G401.6 (cell line): ENCODE results near the gene LACC1.

Source experiments
- FAIRE-seq: peaks from 2 replicates; lab custom pipeline; 2012; peaks lifted over from hg19 to GRCh38; lab: Jason Lieb, UNC

Gene LACC1

DNA sequence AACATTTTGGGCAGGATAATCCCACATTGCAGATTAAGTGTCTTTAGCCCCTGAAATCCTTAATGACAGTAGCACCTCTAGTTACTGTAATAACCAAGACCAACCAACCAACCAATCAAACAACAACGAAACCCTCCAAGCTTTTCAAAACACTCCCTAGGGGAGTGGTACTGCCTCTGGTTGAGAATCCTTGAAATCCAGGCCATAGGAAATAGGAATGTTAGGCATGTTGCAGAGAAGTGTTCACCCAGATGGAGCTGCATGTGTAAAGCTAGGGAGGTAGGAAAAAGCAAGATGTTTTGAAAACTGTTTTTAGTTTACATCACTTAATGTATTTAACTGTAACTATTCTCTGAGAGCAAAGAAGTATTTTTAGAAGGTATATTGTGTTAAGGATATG is 4.5 kb downstream of the LACC1 start:
- FAIRE-seq = no peak

DNA sequence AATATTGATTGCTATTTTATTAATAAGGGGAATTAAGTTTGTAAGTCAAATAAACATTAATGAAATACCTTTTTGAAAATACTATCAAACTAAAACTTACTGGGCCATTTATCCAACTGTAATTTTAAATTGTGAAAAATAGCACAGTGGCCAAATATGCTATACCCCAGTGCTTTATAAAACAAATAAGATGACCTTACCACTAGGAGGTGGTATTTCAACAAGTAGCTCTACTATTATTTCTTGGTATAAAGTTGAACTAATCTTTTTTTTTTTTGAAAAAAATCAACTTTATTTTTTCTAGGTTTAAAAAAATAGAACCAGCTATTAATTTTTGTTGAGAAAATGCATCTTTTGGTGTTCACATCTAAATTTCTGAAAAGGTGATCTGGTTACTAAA is 14.7 kb downstream of the LACC1 start:
- peak; percentile 84 for FAIRE-seq

DNA sequence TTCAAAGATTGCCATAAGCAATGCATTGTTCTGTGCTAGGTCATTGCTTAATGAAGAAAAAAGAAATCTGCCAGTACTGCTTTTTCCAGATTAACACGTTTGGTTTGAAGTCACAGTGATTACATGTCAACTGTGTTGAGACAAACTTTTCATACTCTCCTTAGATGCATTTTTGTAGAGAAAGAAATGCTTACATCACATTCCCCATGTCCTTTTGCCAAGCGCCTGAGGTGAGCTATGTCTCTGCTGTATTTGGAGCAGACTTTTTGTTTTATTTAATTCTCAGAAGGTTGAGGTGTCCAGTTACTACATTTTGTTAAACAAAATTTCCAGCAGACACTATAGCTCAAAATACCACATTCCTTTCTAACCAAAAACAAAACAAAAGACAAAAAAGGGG is 16.2 kb downstream of the LACC1 start:
- FAIRE-seq = no peak

DNA sequence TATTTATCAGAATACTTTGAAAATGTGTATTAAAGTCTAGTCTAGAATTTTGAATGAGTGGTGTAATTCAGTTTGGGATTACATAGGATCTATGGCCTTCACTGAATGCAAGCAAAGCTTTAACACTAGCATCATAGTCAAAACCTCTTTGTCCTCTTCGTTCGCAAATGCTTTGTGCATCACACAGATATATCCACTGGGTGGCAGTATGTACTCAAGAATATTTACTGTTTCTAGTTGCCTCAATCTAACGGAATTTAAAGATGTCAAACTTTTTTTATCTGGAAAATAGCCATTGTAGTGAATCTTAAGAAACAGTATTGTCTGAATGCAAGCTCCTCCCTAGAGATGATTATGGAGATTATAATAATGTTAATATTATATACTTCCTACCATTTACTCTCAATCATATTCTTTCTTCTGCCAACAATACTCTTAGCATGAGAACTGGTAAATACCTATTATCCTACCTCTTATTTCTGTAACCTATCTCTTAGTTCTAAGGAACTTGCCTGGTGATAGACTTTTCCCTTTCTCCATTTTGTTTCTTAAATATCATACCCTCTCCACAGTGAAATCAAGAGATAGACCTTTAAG is 25.8 kb downstream of the LACC1 start:
- peak; percentile 91 for FAIRE-seq

DNA sequence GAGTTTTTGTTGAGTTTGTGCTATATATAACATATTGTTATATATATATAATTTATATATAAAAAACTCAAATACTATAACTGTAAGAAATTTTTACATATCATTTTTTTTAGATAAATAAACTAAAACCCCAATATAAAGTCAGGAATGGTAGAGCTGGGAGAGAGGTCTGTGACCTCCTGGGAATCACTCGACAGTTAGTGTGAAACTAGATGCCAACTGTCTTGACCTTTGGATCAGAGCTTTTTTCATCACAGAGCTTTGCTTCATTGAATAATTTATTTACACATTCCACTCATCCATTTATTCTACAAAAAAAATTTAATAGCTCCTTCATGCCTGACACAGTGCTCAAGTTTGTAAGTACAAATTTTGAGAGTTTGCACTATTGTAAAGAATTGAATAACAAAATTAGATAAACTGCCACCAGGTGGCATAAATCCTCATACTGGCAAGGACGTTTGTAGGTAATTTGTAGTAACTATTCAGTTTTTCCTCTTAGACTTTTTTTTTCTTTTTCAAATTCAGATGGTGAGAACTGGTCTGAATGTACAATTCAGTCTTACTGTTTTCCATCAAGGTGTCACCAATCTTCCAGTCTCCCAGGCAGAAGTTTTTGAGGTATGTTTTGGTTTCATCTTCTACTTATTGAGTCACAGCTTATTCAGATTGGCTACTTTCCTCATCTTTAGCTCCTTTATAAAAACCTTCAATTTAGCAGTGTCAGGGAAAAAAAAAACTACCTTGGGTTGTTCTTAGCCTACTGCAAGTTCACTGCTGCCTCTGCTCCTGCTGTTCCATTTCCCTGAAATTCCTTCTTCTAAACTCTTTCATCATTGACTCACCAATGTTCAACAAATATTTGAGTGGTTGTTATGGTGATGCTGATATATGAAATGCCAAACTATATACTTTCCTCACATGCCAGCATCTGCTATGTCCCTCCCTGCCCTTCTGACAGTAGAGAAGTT is 28.7 kb downstream of the LACC1 start:
- FAIRE-seq = peak; percentile 65

DNA sequence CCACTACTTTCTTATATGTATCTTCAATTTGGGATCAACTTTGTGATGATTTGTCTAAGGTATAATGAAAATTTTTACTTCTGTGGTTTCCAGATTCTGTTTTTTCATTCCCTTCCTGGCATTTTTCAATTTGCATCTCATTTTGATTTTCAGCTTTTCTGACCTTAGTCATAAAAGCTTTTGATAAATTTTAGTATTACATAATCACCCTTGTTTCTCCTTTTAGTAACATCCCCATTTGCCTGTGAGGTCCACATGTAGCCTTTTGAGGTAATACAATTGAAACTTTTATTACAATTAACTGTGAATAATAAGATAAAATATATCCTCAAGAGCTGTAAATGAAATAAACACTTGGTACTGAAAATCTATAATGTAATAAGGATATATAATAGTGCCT is 31.2 kb downstream of the LACC1 start:
- no peak for FAIRE-seq

DNA sequence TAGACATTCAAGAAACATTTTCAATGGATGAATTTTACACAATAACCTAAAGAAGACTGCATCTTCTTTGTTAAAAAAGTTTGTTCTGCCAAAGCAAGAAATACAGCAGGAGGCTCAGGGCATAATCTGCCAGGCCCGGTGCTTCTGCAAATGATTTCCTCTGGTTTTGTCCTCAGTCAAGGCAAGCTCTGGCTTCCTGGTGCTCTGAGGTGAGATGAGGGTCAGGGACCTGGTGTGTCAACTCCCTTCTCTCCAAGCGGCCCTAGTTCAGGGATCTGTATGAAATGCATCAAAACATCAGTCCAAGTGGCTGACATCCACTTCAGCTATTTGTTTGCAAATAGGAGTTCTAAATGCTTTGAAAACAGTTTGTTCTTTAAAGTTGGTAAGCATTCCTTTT is 31.6 kb downstream of the LACC1 start:
- FAIRE-seq = no peak

DNA sequence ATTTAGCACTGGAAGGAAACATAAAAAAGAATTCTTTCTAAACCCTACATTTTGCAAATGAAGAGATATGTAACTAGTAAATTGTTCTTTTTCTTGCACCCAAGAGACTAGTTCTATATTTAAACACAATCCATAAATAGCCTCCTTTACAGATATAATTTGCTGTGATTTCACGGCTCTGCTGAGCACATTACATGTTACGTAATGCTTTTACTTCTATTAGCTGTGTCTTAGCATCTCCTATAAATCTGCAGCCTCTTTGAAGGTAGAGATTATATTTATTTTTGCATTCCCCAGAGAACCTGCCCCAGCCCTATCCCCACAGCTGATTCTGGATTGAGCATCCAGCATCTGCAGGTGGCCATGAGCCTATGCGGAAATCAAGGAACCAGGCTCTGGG is 32.2 kb downstream of the LACC1 start:
- FAIRE-seq = no peak

DNA sequence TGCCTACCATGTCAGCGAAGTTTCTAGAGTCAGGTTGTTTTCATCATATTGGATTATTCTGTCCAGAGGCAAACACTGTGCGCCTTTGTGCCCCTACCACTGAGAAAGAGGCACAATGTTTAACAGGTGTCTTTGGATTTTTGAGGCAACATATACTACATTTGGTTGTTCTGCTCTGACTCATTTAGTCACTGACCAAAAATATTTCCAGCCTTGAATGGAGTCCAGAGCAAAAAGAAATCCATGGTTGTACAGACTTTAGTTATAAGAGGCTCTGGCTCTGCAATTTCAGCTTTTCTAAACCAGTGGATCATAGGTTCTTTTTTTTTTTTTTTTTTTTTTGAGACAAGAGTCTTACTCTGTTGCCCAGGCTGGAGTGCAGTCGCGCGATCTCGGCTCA is 35.7 kb downstream of the LACC1 start:
- no peak for FAIRE-seq

DNA sequence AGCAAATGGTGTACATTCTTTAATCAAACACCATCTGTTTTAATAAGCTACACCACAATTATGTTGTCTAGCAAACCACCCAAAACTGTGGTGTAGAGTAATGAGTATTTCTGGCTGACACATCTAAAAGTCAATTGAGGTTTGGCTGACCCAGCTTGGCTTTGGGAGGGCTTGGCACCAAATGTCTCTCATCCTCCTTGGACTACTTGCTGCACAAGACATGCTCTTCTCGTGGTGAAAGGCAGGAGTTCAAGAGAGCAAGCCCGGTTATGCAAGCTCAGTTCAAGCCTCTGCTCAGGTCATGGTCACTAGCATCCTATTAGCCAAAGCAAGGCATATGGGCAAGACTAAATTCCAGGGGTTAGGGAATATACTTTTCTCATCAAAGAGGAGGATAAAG is 37.1 kb downstream of the LACC1 start:
- no peak for FAIRE-seq

DNA sequence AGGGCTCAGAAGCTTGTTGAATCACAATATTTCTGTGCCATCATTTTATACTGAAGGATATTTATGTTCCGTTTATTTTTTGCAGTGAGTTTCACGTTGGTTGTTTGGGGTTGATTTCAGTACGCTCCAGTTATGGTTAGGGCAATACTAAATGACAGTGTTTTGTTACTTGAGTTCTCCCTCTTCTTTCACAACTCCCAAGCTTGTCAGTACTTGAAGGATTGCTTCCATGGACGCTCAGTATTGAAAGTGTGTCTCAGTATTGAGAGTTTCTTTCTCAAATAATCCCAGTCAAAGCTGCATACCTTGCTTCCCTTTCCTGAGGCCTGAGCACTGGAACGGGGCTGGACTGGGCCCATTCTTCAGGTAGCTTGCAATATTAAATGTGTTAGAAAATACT is 38.9 kb downstream of the LACC1 start:
- FAIRE-seq = no peak

DNA sequence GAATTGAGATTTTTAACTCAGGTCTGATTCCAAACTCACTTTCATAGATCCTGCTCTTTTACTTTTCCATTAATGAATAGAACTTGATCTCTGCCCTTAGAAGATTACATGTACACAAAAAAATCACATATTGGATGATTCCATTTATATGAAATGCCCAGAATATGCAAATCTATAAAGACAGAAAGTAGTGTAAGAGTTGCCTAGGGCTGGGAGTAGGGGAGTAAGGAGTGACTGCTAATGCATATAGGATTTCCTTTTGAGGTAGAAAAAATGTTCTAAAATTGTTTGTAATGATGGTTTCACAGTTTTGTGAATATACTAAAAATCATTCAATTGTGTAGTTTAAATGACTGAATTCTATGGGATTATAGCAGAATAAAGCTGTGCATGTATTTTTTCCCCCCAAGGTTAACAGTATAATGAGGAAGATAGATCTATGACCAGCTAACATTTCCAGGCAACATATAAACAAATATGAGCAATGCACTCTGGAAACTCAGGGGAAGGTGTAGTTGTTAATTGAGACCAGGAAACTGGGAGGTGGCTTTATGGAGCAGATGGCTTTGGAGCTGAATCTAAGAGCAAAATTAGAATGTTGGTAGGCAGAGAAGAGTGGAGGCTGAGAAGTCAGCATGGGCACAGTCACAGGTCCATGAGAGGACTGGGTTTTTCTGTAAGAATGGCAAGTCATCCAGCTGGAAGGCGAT is 41.4 kb downstream of the LACC1 start:
- FAIRE-seq = no peak

DNA sequence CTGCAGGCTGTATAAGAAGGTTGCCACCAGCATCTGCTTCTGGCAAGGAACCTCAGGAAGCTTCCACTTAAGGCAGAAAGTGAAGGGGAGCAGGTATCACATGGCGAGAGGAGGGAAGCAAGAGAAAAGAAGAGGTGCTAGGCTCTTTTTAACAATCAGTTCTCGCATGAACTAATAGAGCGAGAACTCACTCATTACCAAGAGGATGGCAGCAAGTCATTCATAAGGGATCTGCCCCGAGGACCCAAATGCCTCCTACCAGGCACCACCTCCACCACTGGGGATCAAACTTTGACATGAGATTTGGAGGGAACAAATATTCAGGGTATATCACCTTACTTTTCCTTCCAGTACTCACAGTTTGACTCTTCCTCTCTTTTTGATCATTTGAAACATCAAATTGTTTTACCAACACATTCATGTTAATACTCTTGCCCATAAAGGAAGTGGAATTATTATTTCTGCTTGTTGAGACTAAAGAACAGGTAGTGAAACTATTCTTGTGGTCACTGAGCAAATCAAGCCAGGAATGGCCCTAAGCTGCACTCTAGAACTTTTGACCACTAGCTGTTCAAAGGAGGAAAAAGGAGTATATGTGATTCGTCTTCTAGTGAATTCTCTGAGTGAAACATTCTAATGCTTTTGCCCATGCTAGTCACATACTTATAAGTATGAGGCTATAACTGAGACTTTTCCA is 45.0 kb downstream of the LACC1 start:
- no peak for FAIRE-seq

DNA sequence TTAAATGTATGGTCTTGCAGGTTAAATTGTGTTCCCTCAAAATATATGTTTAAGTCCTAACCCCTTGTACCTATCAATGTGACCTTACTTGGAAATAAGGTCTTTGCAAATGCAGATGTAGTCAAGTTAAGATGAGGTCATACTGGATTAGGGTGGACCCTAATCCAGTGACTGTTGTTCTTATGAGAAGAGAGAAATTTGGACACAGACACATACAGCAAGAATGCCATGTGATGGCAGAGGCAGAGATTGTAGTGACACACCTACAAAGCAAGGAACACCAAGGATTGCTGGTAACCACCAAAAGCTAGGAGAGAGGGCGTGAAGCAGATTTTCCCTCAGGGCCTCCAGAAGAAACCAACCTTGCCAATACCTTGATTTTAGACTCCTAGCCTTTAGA is 50.2 kb downstream of the LACC1 start:
- FAIRE-seq = no peak

DNA sequence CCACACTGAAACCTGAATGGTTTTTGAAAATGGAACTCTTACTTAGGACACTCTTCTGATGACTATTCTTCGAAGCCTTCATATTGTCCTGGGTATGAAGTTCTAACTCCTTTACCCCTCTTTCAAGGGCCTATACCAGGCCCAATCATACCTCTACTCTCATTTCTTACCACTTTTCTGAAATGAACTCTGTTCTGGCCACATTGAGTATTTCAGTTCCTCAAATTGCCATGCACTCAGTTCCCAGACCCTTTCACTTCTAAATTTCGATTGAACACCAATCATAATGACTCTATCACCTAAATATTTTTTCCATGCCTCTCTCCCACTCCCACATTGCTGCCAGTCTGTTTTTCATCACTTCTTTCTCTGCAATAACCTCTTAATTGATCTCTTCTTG is 53.7 kb downstream of the LACC1 start:
- no peak for FAIRE-seq

DNA sequence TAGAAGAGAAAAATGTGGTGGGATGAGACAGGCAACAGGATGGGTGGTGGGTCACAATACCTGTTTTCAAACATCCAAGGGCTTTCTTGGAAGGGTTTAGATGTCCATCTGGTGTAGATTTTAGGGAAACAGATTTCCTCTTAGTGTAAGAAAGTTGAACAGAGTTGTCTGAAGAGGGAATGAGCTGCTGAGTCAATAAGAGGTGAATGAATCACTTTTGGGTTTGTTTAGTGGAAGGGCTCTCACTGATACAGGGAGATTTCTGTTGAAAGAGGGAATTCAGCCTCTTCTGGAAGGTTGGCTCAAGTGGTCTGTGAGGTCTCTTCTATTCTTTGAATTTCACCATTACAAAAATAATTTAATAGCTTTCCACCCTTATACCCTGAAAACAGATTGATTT is 54.6 kb downstream of the LACC1 start:
- no peak for FAIRE-seq

DNA sequence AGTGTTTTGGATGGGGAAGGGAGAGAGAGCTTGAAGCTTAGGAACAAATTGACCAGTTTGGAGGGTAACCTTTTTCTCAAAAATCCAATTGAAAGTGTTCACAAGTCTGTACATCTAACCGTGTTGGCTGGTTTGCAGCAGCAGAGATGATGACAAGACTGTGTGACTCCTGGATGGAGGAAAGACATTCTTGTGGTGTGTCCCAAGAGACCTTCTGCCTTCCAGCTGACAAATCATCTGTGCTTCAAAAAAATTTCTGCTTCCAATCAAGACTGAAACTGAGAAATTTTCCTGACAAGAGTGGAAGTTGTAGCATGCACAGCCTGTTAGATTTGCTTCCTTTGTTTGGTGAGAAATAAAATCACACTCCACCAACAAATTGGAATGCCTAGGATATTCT is 56.2 kb downstream of the LACC1 start:
- FAIRE-seq = no peak

DNA sequence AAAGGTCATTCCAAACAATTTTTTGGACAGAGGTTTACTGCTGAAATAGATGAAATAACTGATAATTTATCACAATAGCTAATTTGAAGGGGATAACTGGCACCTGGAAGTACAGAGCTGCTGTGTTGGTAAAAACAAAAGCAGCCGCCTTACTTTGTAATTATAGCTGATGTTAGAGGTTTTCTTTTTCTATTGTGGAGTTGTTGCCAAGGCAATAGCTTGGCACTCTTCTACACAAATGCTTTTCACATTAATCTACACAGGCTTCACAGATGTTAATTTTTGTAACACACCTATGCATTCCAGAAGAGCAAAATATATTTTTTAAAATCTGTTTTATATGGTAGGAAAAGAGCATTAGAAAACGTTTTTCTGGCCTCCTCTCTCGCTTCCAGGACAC is 56.9 kb downstream of the LACC1 start:
- no peak for FAIRE-seq

DNA sequence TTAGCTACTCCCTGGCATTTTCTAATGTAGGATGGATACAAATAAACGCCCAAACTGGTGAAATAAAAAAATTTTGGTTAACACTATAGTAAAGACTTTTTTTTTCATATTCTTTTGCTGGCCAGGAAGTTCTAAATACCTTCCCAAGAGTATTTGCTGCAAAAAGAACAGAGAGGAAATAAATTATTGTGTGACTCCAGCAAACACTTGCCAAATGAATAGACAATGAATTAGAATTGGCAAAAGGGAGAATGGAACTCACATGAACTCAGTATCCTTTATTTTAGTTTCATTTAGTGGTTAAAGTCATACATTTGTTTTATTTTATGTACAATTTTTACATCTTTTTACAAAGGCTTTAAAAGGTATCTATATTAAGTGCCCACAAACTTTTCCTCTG is 58.1 kb downstream of the LACC1 start:
- no peak for FAIRE-seq

DNA sequence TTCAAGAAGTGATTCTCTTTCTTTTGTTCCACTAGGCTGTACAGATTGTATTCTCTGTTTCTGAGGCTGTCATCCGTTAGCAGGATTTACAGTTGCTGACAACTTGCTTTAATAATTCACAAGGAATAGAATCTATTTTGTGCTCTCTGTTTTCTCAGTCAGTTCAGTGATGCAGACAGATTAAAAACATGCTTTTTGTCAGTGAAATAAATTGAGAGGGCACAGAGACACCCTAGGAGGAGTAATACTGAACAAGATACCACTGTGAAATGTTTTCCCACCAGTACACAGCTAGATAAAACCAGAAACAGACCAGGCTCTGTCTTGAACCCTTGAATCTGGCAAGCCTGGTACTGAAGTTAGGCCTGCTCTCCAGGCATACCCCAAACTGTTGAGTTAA is 58.7 kb downstream of the LACC1 start:
- FAIRE-seq = no peak

DNA sequence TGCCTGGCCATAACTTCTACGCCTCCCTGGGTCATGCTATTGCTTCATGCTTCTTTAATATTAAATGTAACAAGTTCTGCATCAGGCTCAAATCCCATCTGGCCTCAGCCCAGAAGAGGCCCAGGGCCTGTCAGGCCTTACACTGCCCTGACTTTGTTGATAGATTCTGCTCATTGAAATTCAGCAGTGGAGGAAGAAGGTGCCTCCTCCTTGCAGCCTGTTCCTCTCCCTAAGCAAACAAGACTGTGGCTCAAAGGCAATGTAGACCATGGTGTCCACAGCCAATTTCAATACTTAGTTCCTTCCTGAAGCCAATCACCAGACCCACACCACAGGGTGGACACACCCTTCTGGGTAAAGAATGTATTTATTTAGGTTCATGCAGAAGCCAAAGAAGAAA is 59.4 kb downstream of the LACC1 start:
- FAIRE-seq = no peak

DNA sequence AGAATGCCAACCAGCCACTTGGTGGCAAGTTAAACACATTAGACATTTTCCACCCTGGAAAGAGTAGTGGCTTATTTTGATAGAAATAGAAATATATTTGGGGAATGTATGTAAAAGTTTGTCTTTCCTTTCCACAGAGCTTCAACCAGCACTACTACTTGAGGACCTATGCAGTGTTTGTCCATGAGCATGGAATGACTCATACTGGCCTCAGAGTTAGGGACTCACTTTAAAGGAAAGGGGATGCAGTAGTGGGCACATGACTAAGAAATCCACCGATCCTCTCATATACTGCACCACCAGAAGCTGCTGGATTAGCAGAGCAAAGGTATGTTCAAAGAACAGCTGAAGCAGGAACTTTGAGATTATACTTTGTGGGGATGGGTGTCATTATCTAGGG is 62.6 kb downstream of the LACC1 start:
- FAIRE-seq = no peak
